Brain microvascular endothelial cell (primary cell): Measurements from ENCODE around the gene ZNFX1.

Experiments used
- DNase-seq: peaks from one replicate; pipeline ENCODE4 v3.0.0-alpha.2; 2020
- H3K27ac ChIP-seq: fragments of 250-450 bp; sonication (Bioruptor Pico); 2 replicates; pipeline ENCODE4 v1.5.1; 2020; ENCODE audit warnings: mild to moderate bottlenecking, moderate library complexity
- H3K27me3 ChIP-seq: fragments of 250-450 bp; sonication (Bioruptor Pico); replicated peaks from 2 replicates; pipeline ENCODE4 v1.5.1; 2020; ENCODE audit warnings: mild to moderate bottlenecking
- H3K36me3 ChIP-seq: fragments of 250-450 bp; sonication (Bioruptor Pico); replicated peaks from 2 replicates; pipeline ENCODE4 v1.5.1; 2020; ENCODE audit warnings: mild to moderate bottlenecking
- H3K4me3 ChIP-seq: 2 replicates; pipeline ENCODE4 v1.5.1; 2011; ENCODE audit warnings: low read depth, mild to moderate bottlenecking, control low read depth, low read length, moderate library complexity
- in situ Hi-C: cut with HindIII; loops from 2 replicates; pipeline ENCODE4 v1.10.0; 2017; ENCODE audit warnings: low sequenced_read_pairs, low pct_ligation_motif_present
- TF ChIP-seq, protein P1 (sequence below): IDR thresholded peaks from 2 replicates; pipeline ENCODE4 v1.5.1; 2011; ENCODE audit warnings: low read depth, mild to moderate bottlenecking, moderate library complexity, low read length, control low read depth, inconsistent platforms; ENCODE audit errors: missing control alignments

The ZNFX1 gene

GRCh38 chr20:49247169-49247723 lies 30.6 kb downstream of the ZNFX1 start:
- TF ChIP-seq, protein P1, sequence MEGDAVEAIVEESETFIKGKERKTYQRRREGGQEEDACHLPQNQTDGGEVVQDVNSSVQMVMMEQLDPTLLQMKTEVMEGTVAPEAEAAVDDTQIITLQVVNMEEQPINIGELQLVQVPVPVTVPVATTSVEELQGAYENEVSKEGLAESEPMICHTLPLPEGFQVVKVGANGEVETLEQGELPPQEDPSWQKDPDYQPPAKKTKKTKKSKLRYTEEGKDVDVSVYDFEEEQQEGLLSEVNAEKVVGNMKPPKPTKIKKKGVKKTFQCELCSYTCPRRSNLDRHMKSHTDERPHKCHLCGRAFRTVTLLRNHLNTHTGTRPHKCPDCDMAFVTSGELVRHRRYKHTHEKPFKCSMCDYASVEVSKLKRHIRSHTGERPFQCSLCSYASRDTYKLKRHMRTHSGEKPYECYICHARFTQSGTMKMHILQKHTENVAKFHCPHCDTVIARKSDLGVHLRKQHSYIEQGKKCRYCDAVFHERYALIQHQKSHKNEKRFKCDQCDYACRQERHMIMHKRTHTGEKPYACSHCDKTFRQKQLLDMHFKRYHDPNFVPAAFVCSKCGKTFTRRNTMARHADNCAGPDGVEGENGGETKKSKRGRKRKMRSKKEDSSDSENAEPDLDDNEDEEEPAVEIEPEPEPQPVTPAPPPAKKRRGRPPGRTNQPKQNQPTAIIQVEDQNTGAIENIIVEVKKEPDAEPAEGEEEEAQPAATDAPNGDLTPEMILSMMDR: no peak
- Histone ChIP-seq H3K36me3 (peaks cover 93% of the 10 kb centered on the region), H3K27ac (no peak overlapping the region), H3K27me3 (no peaks in the 10 kb centered on the region), H3K4me3 (no peak overlapping the region)
- no peak for DNase-seq
- in situ Hi-C loops: no loop called here

DNA sequence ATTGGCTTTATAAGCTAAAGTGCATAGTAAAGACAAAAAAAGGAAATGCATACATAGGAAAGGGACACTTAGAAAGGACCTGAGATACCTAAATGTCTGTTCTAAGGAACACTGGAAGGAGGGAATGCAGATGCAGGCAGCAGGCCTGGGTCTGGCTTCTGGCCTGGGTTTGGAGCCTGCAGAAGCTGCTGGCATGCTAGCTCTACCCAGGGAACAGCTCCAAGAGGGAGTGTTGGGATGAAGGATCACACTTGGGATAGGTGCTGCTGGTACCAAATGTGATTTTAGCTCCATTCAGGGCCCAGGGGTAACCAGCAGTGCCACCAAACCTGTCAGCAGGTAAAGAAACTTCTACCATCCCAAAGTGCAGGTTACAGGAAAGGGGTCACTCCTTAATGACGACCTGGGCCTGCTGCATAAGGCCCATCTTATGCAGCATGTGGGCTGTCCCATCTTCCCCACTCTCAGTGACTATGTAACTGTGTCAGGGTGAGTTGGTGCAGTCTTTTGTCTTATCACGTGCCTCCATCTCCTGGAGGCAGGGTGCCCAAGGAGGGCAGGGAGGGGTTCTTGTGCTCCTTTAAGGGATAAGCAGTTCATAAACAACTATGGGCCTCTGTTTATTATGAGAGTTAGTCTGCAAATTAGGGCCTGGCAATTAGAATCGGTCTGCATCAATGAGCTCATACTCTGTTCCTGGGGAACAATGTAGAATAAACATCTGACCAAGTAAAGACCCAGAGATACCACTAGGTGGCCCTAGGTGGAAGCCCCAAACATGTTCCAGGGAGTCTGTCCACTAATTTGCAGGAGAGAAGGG lies 31.7 kb downstream of the ZNFX1 start:
- H3K4me3 ChIP-seq: no peak overlapping the region
- no peak overlapping the region for H3K27ac ChIP-seq
- in situ Hi-C loops: no loop called here
- peak; percentile 39 for DNase-seq
- H3K36me3 ChIP-seq: peaks cover 95% of the 10 kb centered on the region
- TF ChIP-seq, protein P1: peak; percentile 83
- no peaks in the 10 kb centered on the region for H3K27me3 ChIP-seq

DNA sequence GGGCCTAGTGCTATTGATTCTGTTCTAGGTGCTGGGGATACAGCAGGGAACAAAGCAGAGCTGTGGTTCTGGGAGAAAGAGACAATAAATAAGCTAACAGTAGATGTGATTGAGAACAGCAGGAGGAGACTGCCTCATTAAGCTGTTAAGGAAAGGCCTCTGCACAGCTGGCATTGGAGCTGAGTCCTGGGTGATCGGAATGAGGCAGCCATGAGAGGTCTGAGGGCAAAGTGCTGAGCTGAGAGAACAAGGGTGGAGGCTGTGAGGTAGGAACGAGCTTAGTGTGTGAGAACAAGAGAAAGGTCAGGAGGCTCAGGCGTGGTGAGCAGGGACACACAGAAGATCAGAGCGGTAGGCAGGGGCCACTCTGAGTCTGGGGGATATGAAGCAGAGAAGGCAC lies 40.3 kb downstream of the ZNFX1 start:
- in situ Hi-C loops: no loop called here
- H3K27me3 ChIP-seq: no peaks in the 10 kb centered on the region
- TF ChIP-seq, protein P1: no peak
- DNase-seq: no peak
- H3K36me3 ChIP-seq: peaks cover 72% of the 10 kb centered on the region
- H3K27ac ChIP-seq: no peak overlapping the region
- H3K4me3 ChIP-seq: no peak overlapping the region

- peaks cover 71% of the 10 kb centered on the region for H3K36me3 ChIP-seq
- H3K27ac ChIP-seq: no peak overlapping the region
- no peak overlapping the region for H3K4me3 ChIP-seq
- TF ChIP-seq, protein P1: no peak
- in situ Hi-C loops: no loop called here
- H3K27me3 ChIP-seq: no peaks in the 10 kb centered on the region
- no peak for DNase-seq
Measured at GRCh38 chr20:49236301-49236700, 41.6 kb downstream of the ZNFX1 start.

- Histone ChIP-seq H3K27ac (no peak overlapping the region), H3K4me3 (no peak overlapping the region), H3K36me3 (peaks cover 77% of the 10 kb centered on the region), H3K27me3 (no peaks in the 10 kb centered on the region)
- no peak for DNase-seq
- TF ChIP-seq, protein P1: no peak
- in situ Hi-C loops: no loop called here
Measured at GRCh38 chr20:49234831-49235230, 43.0 kb downstream of the ZNFX1 start.
